ENCODE data around the gene EMILIN1.

GRCh38 chr2:27087823-27088410, 9.5 kb downstream of the EMILIN1 start:
- TF ChIP-seq CTCF (conservative IDR thresholded peaks at IDR 0.05 in 1 of 2, IDR thresholded peaks at IDR 0.05 in 1 of 2; ENCODE audit: low read depth in 1 of 2, low read length in 2 of 2) = no peak
- no peak for TF ChIP-seq EZH2 (IDR thresholded peaks at IDR 0.05; ENCODE audit: low read length, missing control alignments)

All from fibroblast of lung (primary cell).